ENCODE data around the gene FERMT1. TPM values are rescaled to one million over a fixed set of nuclear protein-coding genes. Genes with fewer than 3 reads are reported as not detected.

The FERMT1 gene, protein sequence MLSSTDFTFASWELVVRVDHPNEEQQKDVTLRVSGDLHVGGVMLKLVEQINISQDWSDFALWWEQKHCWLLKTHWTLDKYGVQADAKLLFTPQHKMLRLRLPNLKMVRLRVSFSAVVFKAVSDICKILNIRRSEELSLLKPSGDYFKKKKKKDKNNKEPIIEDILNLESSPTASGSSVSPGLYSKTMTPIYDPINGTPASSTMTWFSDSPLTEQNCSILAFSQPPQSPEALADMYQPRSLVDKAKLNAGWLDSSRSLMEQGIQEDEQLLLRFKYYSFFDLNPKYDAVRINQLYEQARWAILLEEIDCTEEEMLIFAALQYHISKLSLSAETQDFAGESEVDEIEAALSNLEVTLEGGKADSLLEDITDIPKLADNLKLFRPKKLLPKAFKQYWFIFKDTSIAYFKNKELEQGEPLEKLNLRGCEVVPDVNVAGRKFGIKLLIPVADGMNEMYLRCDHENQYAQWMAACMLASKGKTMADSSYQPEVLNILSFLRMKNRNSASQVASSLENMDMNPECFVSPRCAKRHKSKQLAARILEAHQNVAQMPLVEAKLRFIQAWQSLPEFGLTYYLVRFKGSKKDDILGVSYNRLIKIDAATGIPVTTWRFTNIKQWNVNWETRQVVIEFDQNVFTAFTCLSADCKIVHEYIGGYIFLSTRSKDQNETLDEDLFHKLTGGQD
- polyA plus RNA-seq (2011; rRNA removed) (2.0 and 2.8 TPM in 2 replicates), polyA minus RNA-seq (2011; rRNA and poly(A)+ RNA removed) (1.3 and 1.8 TPM in 2 replicates)

DNA sequence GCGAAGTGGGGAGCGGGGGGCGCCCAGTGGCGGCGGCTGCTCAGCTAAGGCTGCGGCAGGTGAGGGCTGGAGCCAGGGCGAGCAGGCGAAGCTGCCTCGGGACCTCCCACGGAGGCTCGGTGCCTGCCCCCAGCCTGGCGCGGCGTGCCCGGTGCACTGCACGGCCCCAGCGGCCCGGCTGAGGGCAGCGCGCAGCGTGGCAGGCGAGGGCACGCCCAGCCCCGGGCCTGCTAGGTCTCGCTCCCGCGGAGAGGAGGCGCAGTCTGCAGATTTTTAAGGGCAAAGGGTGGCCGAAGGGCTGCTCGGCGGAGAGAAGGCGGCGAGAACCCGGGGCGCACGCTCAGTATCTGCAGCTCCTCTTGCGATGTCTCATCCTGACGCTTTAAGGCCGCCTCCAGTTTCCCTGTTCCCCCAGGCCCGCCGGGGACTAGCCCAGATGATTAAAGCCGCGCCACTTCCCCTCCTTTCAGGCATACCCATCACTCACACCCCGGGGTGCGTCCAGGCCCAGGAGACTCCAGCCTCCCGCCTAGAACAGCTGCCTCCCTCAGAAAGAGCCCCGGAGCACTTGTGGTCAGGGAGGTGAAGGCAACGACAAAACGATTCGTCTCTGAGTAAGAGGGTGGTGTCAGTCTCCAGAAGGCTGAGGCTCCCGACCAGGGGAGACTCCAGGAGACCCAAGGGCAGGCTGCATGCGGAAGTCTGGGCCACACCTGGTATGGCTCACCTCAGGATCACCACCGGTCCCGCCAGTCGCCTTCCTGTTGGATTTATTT lies at the start of gene FERMT1:
Gene FERMT1 (minus strand): TSS at position 158 of the 776 bp plus-strand sequence. CDS start 3,476 bp downstream, outside the sequence.
- ChIA-PET CTCF (interaction anchor here (1.2 kb wide), 1 partner anchor 594 kb away, joined by 3 read pairs; no protein-coding TSS in a partner anchor), POLR2A (no interaction called here)
- Histone ChIP-seq H3K9me3 (ENCODE audit: control insufficient read depth, insufficient read depth, low read length) (no peaks in the 10 kb centered on the region), H3K27ac (ENCODE audit: low read depth, low read length) (peak within 1 kb of the TSS; percentile 11), H3K4me3 (ENCODE audit: low read depth, low read length) (peak within 1 kb of the TSS; percentile 60), H3K27me3 (ENCODE audit: control insufficient read depth, insufficient read depth, low read length) (no peaks in the 10 kb centered on the region)
- DNase-seq (ENCODE audit: low read depth, low spot score): no peak
- TF ChIP-seq, protein P1, sequence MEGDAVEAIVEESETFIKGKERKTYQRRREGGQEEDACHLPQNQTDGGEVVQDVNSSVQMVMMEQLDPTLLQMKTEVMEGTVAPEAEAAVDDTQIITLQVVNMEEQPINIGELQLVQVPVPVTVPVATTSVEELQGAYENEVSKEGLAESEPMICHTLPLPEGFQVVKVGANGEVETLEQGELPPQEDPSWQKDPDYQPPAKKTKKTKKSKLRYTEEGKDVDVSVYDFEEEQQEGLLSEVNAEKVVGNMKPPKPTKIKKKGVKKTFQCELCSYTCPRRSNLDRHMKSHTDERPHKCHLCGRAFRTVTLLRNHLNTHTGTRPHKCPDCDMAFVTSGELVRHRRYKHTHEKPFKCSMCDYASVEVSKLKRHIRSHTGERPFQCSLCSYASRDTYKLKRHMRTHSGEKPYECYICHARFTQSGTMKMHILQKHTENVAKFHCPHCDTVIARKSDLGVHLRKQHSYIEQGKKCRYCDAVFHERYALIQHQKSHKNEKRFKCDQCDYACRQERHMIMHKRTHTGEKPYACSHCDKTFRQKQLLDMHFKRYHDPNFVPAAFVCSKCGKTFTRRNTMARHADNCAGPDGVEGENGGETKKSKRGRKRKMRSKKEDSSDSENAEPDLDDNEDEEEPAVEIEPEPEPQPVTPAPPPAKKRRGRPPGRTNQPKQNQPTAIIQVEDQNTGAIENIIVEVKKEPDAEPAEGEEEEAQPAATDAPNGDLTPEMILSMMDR (IDR thresholded peaks at IDR 0.05; ENCODE audit: low read depth, low read length): no peak

DNA sequence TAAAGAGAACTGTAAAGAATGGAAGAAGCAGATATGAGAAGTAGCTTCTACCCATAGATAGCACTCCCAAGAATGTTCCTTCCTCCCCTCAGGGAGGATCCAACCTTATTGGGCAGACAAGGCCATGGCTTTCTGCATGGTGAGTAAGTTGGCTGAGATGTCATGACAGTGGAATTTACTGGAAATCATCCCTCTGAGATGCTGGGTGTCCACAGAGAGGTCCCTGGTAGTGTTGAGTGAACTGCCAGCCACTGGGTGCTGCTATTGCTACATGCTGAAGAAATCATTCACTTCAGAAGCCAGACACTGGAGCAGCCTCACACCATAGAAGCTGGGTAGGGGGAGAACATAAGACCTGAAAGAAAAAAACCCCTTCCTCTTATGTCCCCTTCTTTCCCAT lies 46.4 kb upstream of the FERMT1 start:
- H3K9me3 ChIP-seq (ENCODE audit: control insufficient read depth, insufficient read depth, low read length): no peaks in the 10 kb centered on the region
- ChIA-PET CTCF (interaction anchor here (1.0 kb wide), 1 partner anchor 1117 kb away, joined by 3 read pairs; no protein-coding TSS in a partner anchor), POLR2A (no interaction called here)
- TF ChIP-seq, protein P1 (IDR thresholded peaks at IDR 0.05; ENCODE audit: low read depth, low read length): no peak
- no peaks in the 10 kb centered on the region for H3K27me3 ChIP-seq (ENCODE audit: control insufficient read depth, insufficient read depth, low read length)
- H3K27ac ChIP-seq (ENCODE audit: low read depth, low read length): no peak overlapping the region
- no peak for DNase-seq (ENCODE audit: low read depth, low spot score)
- H3K4me3 ChIP-seq (ENCODE audit: low read depth, low read length): no peak overlapping the region

DNA sequence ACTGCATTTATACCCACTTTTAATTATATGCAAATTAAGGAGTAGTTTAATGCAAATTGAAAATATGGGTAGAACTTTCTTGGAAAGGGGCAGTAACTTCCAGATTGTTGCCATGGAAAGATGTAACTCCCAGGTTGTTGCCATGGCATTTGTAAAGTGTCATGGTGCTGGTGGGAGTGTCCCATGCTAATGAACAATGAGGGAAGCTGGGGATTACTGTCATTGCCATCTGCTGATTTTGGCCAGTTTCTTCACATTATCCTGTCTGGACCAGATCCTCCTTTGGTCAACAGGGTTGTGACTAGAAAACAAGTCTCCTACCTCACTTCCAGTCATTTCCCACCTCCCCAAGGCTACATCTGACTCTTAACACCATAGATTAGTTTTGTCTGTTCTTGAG lies 45.4 kb upstream of the FERMT1 start:
- ChIA-PET CTCF (no interaction called here), POLR2A (no interaction called here)
- TF ChIP-seq, protein P1 (IDR thresholded peaks at IDR 0.05; ENCODE audit: low read depth, low read length): no peak
- Histone ChIP-seq H3K4me3 (ENCODE audit: low read depth, low read length) (no peak overlapping the region), H3K9me3 (ENCODE audit: control insufficient read depth, insufficient read depth, low read length) (no peaks in the 10 kb centered on the region), H3K27ac (ENCODE audit: low read depth, low read length) (no peak overlapping the region), H3K27me3 (ENCODE audit: control insufficient read depth, insufficient read depth, low read length) (no peaks in the 10 kb centered on the region)
- no peak for DNase-seq (ENCODE audit: low read depth, low spot score)

- POLR2A ChIA-PET: no interaction called here
- CTCF ChIA-PET: no interaction called here
- DNase-seq (ENCODE audit: low read depth, low spot score): no peak
- Histone ChIP-seq H3K27ac (ENCODE audit: low read depth, low read length) (no peak overlapping the region), H3K27me3 (ENCODE audit: control insufficient read depth, insufficient read depth, low read length) (peaks cover 3% of the 10 kb centered on the region), H3K9me3 (ENCODE audit: control insufficient read depth, insufficient read depth, low read length) (no peaks in the 10 kb centered on the region), H3K4me3 (ENCODE audit: low read depth, low read length) (no peak overlapping the region)
- TF ChIP-seq, protein P1 (IDR thresholded peaks at IDR 0.05; ENCODE audit: low read depth, low read length): no peak
These were observed 42.5 kb upstream of the FERMT1 start for GRCh38 chr20:6165346-6165745.
